HG03442 (cell line): Measurements from ENCODE around the gene ZNF138.
"Not testable (repeated sequence)": the region's sequence is repeated elsewhere in the genome, so short reads cannot be mapped to it uniquely, and the experiment has no call there.

Experiments
- ATAC-seq: cut with Tn5 transposase; IDR thresholded peaks from one replicate; pipeline ENCODE4 v1.9.1; 2021; ENCODE audit warnings: mild to moderate bottlenecking, moderate library complexity; ENCODE audit not compliant: unreplicated experiment

ZNF138 gene

GRCh38 chr7:64838051-64838450, 43.8 kb downstream of the ZNF138 start:
- ATAC-seq: not testable (repeated sequence)

- no peak for ATAC-seq
Measured at GRCh38 chr7:64838691-64839090, 44.5 kb downstream of the ZNF138 start.

GRCh38 chr7:64839910-64840309, 45.7 kb downstream of the ZNF138 start:
- ATAC-seq: no peak

GRCh38 chr7:64849250-64849923, 55.2 kb downstream of the ZNF138 start:
- no peak for ATAC-seq

- ATAC-seq: no peak
Measured at GRCh38 chr7:64849924-64850499, 55.8 kb downstream of the ZNF138 start.

GRCh38 chr7:64853679-64854078, 59.5 kb downstream of the ZNF138 start:
- no peak for ATAC-seq

- no peak for ATAC-seq
Measured at GRCh38 chr7:64854969-64855368, 60.7 kb downstream of the ZNF138 start.

- no peak for ATAC-seq
Measured at GRCh38 chr7:64863021-64863420, 68.8 kb downstream of the ZNF138 start.

- not testable (repeated sequence) for ATAC-seq
Measured at GRCh38 chr7:64863530-64863929, 69.3 kb downstream of the ZNF138 start.

- ATAC-seq: no peak
Measured at GRCh38 chr7:64863969-64864368, 69.7 kb downstream of the ZNF138 start.

GRCh38 chr7:64867863-64868440, 73.7 kb downstream of the ZNF138 start:
- no peak for ATAC-seq

- ATAC-seq: no peak
Measured at GRCh38 chr7:64868499-64868898, 74.3 kb downstream of the ZNF138 start.

GRCh38 chr7:64869121-64869725, 75.0 kb downstream of the ZNF138 start:
- ATAC-seq: no peak

GRCh38 chr7:64869912-64870562, 75.8 kb downstream of the ZNF138 start:
- ATAC-seq: no peak

GRCh38 chr7:64870656-64871055, 76.4 kb downstream of the ZNF138 start:
- no peak for ATAC-seq

- no peak for ATAC-seq
Measured at GRCh38 chr7:64871761-64872160, 77.5 kb downstream of the ZNF138 start.

GRCh38 chr7:64872351-64873154, 78.3 kb downstream of the ZNF138 start:
- no peak for ATAC-seq

- no peak for ATAC-seq
Measured at GRCh38 chr7:64873155-64873500, 78.9 kb downstream of the ZNF138 start.

- ATAC-seq: no peak
Measured at GRCh38 chr7:64873517-64873916, 79.3 kb downstream of the ZNF138 start.

- no peak for ATAC-seq
Measured at GRCh38 chr7:64874114-64874513, 79.9 kb downstream of the ZNF138 start.
